GM13977 (cell line): ENCODE data around the gene THRB.

Experiments used
- DNase-seq: peaks from one replicate; pipeline ENCODE4 v3.0.0; 2012; ENCODE audit warnings: low spot score
- in situ Hi-C: fragments of 300-500 bp; cut with MboI; formaldehyde crosslinking; loops from one replicate; pipeline ENCODE4 v1.12.0; 2022; ENCODE audit warnings: low sequenced_read_pairs, low pct_unique_long_range_greater_than_20kb, mixed read lengths, inconsistent platforms; ENCODE audit not compliant: unreplicated experiment
- TF ChIP-seq, protein P1 (sequence below): IDR thresholded peaks from 2 replicates; pipeline ENCODE4 v1.5.1; 2012; ENCODE audit warnings: mild to moderate bottlenecking, control low read depth; ENCODE audit not compliant: insufficient read depth; ENCODE audit errors: extremely low read depth, missing control alignments

Gene THRB

DNA sequence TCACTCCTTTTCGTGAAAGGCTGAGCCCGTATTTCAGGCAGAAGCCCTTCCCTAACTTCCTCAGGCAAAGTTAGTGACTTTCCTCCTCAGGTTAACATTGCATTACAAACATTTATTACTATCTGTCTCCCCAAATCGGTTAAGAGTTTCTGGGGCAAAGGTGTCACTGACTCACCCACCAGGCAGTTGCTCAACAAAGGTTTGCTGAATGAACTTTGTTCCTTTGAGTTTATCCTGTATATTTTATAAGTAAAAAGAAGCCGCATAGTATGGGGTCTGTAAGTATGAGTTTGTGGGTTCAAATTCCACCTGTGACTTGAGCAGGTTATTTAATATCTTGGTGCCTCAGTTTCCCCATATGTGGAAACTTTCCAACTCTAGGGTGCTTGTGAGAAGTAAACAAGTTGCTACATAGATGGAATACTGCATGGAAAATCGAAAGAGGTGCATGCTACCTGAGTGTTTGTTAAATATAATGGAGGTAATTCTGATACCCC is 177.7 kb downstream of the THRB start:
- TF ChIP-seq, protein P1, sequence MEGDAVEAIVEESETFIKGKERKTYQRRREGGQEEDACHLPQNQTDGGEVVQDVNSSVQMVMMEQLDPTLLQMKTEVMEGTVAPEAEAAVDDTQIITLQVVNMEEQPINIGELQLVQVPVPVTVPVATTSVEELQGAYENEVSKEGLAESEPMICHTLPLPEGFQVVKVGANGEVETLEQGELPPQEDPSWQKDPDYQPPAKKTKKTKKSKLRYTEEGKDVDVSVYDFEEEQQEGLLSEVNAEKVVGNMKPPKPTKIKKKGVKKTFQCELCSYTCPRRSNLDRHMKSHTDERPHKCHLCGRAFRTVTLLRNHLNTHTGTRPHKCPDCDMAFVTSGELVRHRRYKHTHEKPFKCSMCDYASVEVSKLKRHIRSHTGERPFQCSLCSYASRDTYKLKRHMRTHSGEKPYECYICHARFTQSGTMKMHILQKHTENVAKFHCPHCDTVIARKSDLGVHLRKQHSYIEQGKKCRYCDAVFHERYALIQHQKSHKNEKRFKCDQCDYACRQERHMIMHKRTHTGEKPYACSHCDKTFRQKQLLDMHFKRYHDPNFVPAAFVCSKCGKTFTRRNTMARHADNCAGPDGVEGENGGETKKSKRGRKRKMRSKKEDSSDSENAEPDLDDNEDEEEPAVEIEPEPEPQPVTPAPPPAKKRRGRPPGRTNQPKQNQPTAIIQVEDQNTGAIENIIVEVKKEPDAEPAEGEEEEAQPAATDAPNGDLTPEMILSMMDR: no peak
- in situ Hi-C loops: no loop called here
- no peak for DNase-seq

DNA sequence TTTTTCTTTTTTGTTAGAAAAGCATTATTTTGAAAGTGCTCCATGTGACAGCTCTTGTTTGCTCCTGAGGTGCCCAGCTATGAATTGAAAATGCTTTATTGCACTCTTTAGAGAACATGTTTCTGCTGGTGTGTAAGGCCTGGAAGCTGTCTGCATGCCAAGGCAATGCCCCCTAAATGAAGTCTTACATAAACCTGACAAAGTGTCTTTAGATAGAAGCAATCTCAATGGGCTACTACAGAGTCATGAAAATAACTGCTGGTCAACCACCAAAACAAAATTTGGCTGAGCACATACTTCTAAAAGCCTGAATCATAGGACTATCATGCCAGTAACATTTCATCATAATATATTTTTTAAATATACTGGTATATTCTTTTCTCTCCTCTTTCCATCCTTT is 178.7 kb downstream of the THRB start:
- in situ Hi-C loops: no loop called here
- no peak for DNase-seq
- TF ChIP-seq, protein P1: no peak

DNA sequence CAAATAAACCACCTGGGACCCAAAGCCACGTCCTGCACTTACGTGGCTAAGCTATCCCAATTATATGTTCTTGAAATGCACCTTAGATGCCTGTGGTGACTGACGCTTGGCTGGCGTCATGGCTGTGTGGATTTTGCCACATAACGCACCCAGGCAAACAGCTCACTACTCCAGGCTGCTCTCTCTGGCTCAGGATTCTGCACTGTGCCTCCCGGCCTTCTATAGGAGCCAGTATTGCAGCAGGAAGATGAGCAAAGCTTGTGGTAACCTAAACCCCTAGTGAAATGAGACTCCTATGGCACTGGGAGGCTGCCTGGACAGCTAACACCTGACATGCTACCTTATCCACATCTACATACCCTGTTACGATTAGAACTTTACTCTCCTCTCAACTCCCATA is 179.3 kb downstream of the THRB start:
- TF ChIP-seq, protein P1: no peak
- no peak for DNase-seq
- in situ Hi-C loops: no loop called here

DNA sequence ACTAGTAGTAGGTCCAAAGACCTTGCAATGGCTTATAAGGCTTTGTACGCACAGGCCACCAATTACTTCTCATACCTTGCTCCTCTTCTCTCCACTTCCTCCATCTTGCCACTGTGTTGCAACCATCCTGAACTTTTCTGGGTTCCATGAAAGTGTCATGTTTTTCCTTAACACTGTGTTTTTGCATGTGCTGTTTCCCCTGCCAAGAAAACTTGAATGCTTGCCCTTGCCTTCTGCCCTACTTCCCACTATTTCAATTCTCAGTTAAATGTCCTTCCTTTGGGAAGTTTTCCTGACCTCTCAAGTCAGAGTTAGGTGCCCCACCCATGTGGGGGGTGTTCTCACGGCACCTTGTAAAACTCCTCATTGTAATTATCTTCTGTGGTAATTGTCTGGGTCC is 182.8 kb downstream of the THRB start:
- TF ChIP-seq, protein P1: no peak
- DNase-seq: no peak
- in situ Hi-C loops: no loop called here

DNA sequence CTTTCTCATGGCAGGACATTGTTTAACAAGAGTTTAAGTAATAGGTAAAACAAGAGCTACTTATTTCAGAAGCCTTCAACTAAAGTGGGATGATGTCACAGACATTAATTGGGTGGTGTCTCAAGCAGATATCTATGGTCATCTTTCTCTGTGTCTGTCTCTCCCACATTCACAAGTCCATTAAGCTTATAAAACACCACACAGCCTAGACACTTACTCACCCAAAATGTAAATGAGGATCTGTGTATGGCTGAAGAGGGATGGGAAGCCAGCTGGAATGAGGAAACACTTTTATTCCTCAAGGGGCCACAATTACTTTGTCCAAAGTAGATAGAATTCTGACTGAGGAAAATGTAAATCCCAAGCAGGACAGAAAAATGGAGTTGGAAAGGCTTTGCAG is 183.8 kb downstream of the THRB start:
- DNase-seq: no peak
- in situ Hi-C loops: no loop called here
- TF ChIP-seq, protein P1: no peak

DNA sequence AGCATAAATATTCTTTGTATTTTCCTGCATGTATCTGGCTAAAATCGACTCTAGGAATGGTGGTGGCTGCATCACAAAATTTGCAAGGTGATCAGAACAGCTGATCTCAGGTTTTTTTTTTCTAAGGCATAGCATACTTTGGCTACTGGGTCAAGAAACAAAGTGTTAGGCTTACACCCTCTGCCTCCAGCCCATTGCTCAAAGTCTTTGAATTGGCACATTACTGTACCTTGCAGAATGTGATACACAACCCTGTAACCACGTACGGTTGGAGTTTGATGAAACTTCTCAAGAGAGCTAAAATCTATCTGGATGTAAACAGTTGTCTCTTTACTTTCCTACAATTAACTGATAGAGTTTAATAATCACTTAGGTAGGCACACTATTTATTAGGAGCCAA is 188.1 kb downstream of the THRB start:
- TF ChIP-seq, protein P1: no peak
- DNase-seq: no peak
- in situ Hi-C loops: no loop called here
